ENCODE measurements around the gene MYO10.

- TF ChIP-seq CTCF (IDR thresholded peaks at IDR 0.05; ENCODE audit: poor library complexity) (no peak), EZH2phosphoT487 (IDR thresholded peaks at IDR 0.05; ENCODE audit: low read depth, severe bottlenecking, unreplicated experiment) (no peak), EZH2 (IDR thresholded peaks at IDR 0.05; ENCODE audit: borderline replicate concordance) (no peak)
Observed at GRCh38 chr5:16754086-16754485, 182.0 kb downstream of the MYO10 start.
